ENCODE measurements around the gene TNNI3. TPM values are rescaled to one million over a fixed set of nuclear protein-coding genes. Genes with fewer than 3 reads are reported as not detected.

Gene TNNI3
- total and polyA plus RNA-seq, 9 of the 15 experiments (the other 6 are each of a cell fraction or from before 2014, with no cell fraction given) = 4.7 to 158 (median 42.0) TPM

DNA sequence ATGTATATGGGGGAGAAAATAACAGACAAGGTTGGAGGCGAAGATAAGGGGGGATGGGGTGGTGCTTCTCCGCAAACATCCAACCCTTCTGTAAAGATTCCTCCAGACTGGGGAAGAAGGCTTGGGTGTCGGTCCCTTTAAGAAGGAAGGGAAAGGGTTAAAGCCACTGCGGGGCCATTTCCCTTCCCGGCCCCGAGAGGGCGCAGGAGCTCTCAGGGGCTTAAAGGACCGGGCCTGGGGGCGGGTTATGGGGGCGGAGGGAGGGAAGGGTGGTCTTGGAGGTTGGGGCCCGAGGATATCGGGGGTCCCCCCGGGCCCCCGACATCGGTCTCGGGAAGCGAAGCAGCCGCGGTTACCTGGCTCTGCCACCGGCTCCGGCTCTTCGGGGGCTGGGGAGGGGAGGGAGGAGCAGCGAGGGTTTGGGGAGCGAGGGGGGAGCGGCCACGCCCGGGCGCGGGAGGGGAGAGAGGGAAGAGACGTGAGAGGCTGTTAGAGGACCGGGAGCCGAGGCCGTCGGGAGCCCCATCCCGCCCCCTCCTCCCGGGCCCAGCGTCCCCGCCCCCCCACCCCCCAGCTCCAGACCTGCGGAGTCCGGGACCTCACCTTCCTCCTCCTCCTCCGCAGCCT lies 11.3 kb downstream of the TNNI3 start (continued):
- 0 out of 4 replicates have a peak, but pooled peaks of 1 of the 2 experiments have one; percentile 19 for TF ChIP-seq ETV6 (IDR thresholded peaks at IDR 0.05; ENCODE audit: borderline replicate concordance in 1 of 2, low read depth in 2 of 2, low read length in 1 of 2)
- no peak for TF ChIP-seq ETV6 (CRISPR knock-in tag; IDR thresholded peaks at IDR 0.05; ENCODE audit: borderline replicate concordance)
- peak; percentile 81 for TF ChIP-seq NBN (IDR thresholded peaks at IDR 0.05; ENCODE audit: low read depth)
- peak; percentile 99 for TF ChIP-seq ZFP91 (CRISPR knock-in tag; IDR thresholded peaks at IDR 0.05)
- TF ChIP-seq HNRNPUL1 (IDR thresholded peaks at IDR 0.05; ENCODE audit: low read length) = no peak
- 0 out of 2 replicates have a peak, but pooled peaks have one; percentile 56 for TF ChIP-seq CC2D1A (IDR thresholded peaks at IDR 0.05)
- TF ChIP-seq ZNF655 (CRISPR knock-in tag; IDR thresholded peaks at IDR 0.05) = no peak
- TF ChIP-seq TAL1 (IDR thresholded peaks at IDR 0.05) = peak; percentile 36; the same call in 1 of the 2 replicates
- peak; percentile 43 for TF ChIP-seq SMC3 (conservative IDR thresholded peaks at IDR 0.05; ENCODE audit: insufficient read depth, low read depth, low read length)
- peak in 1 of 2 experiments; percentile 38; a peak in 3 of 4 replicates for TF ChIP-seq RCOR1 (IDR thresholded peaks at IDR 0.05; ENCODE audit: borderline replicate concordance in 1 of 2, low read depth in 2 of 2, low read length in 2 of 2)
- TF ChIP-seq, protein P1, sequence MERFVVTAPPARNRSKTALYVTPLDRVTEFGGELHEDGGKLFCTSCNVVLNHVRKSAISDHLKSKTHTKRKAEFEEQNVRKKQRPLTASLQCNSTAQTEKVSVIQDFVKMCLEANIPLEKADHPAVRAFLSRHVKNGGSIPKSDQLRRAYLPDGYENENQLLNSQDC (CRISPR knock-in tag; IDR thresholded peaks at IDR 0.05) = no peak
- TF ChIP-seq, protein P2, sequence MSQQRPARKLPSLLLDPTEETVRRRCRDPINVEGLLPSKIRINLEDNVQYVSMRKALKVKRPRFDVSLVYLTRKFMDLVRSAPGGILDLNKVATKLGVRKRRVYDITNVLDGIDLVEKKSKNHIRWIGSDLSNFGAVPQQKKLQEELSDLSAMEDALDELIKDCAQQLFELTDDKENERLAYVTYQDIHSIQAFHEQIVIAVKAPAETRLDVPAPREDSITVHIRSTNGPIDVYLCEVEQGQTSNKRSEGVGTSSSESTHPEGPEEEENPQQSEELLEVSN (IDR thresholded peaks at IDR 0.05; ENCODE audit: borderline replicate concordance in 1 of 2, extremely low read depth in 1 of 2, insufficient read depth in 1 of 2, insufficient read length in 1 of 2, low read depth in 1 of 2, low read length in 1 of 2, poor library complexity in 1 of 2, severe bottlenecking in 1 of 2) = peak; percentile 67 to 90
- no peak for TF ChIP-seq ZNF644 (tag; IDR thresholded peaks at IDR 0.05; ENCODE audit: low read depth)
- no peak for TF ChIP-seq MED1 (CRISPR knock-in tag; IDR thresholded peaks at IDR 0.05; ENCODE audit: borderline replicate concordance)
- TF ChIP-seq NR4A1 (CRISPR knock-in tag; IDR thresholded peaks at IDR 0.05) = no peak
- TF ChIP-seq NR4A1 (tag; IDR thresholded peaks at IDR 0.05) = no peak
- TF ChIP-seq NFXL1 (CRISPR knock-in tag; IDR thresholded peaks at IDR 0.05) = no peak
- TF ChIP-seq MEF2A (IDR thresholded peaks at IDR 0.05; ENCODE audit: control insufficient read depth, low read depth, low read length) = peak; percentile 68
- TF ChIP-seq ELF1 (tag; IDR thresholded peaks at IDR 0.05) = no peak
- no peak for TF ChIP-seq COPS2 (conservative IDR thresholded peaks at IDR 0.05)
- TF ChIP-seq EP400 (IDR thresholded peaks at IDR 0.05) = peak; percentile 57; the same call in 1 of the 2 replicates
- TF ChIP-seq, protein P3, sequence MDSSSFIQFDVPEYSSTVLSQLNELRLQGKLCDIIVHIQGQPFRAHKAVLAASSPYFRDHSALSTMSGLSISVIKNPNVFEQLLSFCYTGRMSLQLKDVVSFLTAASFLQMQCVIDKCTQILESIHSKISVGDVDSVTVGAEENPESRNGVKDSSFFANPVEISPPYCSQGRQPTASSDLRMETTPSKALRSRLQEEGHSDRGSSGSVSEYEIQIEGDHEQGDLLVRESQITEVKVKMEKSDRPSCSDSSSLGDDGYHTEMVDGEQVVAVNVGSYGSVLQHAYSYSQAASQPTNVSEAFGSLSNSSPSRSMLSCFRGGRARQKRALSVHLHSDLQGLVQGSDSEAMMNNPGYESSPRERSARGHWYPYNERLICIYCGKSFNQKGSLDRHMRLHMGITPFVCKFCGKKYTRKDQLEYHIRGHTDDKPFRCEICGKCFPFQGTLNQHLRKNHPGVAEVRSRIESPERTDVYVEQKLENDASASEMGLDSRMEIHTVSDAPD (CRISPR knock-in tag; IDR thresholded peaks at IDR 0.05) = no peak
- TF ChIP-seq EGR1 (conservative IDR thresholded peaks at IDR 0.05) = peak; percentile 90
